Measurements from ENCODE around the gene MGAT5B. TPM values are rescaled to one million over a fixed set of nuclear protein-coding genes. Genes with fewer than 3 reads are reported as not detected.
"Not testable (repeated sequence)": the region's sequence is repeated elsewhere in the genome, so short reads cannot be mapped to it uniquely, and the experiment has no call there.

Gene MGAT5B
- total and polyA plus RNA-seq, 2 experiments from 2014 or later, result 1.6 to 10.0 TPM

DNA sequence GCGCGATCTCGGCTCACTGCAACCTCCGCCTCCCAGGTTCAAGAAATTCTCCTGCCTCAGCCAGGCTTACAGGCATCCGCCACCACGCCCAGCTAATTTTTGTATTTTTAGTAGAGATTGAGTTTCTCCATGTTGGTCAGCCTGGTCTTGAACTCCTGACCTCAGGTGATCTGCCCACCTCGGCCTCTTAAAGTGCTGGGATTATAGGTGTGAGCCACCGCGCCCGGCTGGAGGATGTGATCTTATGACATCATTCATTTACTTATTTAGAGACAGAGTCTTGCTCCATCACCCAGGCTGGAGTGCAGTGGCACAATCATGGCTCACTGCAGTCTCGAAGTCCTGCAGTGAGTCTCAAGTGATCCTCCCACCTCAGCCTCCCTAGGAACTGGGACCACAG is 19.0 kb upstream of the MGAT5B start:
- peaks cover 12% of the 10 kb centered on the region for H3K4me1 Mint-ChIP-seq
- H3K27me3 ChIP-seq (ENCODE audit: insufficient read depth); H3K9me2 ChIP-seq (ENCODE audit: insufficient read depth); H4K20me1 ChIP-seq (replicated peaks; ENCODE audit: insufficient read depth); H3K27me3 Mint-ChIP-seq (ENCODE audit: insufficient read depth, low read depth, poor library complexity); H2AFZ ChIP-seq; H3K4me3 ChIP-seq; H3K27ac ChIP-seq (ENCODE audit: low read depth); DNase-seq (ENCODE audit: low spot score); H3K4me2 ChIP-seq; H3K36me3 ChIP-seq (ENCODE audit: insufficient read depth); ATAC-seq; H3K4me3 Mint-ChIP-seq; H3K79me2 ChIP-seq (replicated peaks; ENCODE audit: insufficient read depth); H3F3A ChIP-seq (replicated peaks; ENCODE audit: low read depth); H3K4me1 ChIP-seq (ENCODE audit: insufficient read depth); H3K27ac Mint-ChIP-seq; H3K9me3 Mint-ChIP-seq; H3K36me3 Mint-ChIP-seq (ENCODE audit: low read depth): not testable (repeated sequence)

DNA sequence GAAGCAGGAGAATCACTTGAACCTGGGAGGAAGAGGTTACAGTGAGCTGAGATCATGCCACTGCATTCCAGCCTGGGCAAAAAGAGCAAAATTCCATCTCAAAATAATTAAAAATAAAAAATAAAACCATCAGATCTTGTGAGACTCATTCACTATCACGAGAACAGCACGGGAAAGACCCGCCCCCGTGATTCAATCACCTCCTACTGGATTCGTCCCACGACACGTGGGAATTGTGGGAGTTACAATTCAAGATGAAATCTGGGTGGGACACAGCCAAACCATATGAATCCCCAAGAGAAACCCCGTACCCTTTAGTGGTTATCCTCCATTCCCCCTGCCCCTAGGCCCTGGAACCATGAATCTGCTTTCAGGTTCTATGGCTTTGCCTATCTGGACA is 15.4 kb upstream of the MGAT5B start:
- Histone ChIP-seq H2AFZ (no peak overlapping the region), H3K27me3 (ENCODE audit: insufficient read depth) (no peaks in the 10 kb centered on the region), H3K4me1 (ENCODE audit: insufficient read depth) (peaks cover 5% of the 10 kb centered on the region; the same call in 1 of the 2 replicates), H3K36me3 (ENCODE audit: insufficient read depth) (no peaks in the 10 kb centered on the region), H4K20me1 (replicated peaks; ENCODE audit: insufficient read depth) (no peaks in the 10 kb centered on the region), H3F3A (replicated peaks; ENCODE audit: low read depth) (no peaks in the 10 kb centered on the region), H3K27ac (ENCODE audit: low read depth) (no peak overlapping the region), H3K9me2 (ENCODE audit: insufficient read depth) (no peaks in the 10 kb centered on the region), H3K4me2 (no peak overlapping the region), H3K4me3 (no peak overlapping the region), H3K79me2 (replicated peaks; ENCODE audit: insufficient read depth) (no peaks in the 10 kb centered on the region)
- Mint-ChIP-seq H3K36me3 (ENCODE audit: low read depth) (no peaks in the 10 kb centered on the region), H3K27ac (no peak overlapping the region), H3K27me3 (ENCODE audit: insufficient read depth, low read depth, poor library complexity) (peaks cover 9% of the 10 kb centered on the region), H3K4me1 (peaks cover 4% of the 10 kb centered on the region; the same call in 1 of the 3 replicates), H3K4me3 (no peak overlapping the region), H3K9me3 (no peaks in the 10 kb centered on the region)
- DNase-seq (ENCODE audit: low spot score), result no peak
- ATAC-seq, result no peak
- TF ChIP-seq CREB1 (CRISPR knock-in tag; IDR thresholded peaks at IDR 0.05; ENCODE audit: low read depth) (no peak), ZNF331 (CRISPR knock-in tag; IDR thresholded peaks at IDR 0.05; ENCODE audit: low read depth) (no peak), NANOG (IDR thresholded peaks at IDR 0.05; ENCODE audit: borderline replicate concordance) (no peak), EZH2 (IDR thresholded peaks at IDR 0.05; ENCODE audit: low read depth, unreplicated experiment) (no peak), ZNF114 (CRISPR knock-in tag; IDR thresholded peaks at IDR 0.05) (no peak), POLR2AphosphoS5 (IDR thresholded peaks at IDR 0.05; ENCODE audit: low read depth) (no peak), STAT1 (IDR thresholded peaks at IDR 0.05; ENCODE audit: unreplicated experiment) (no peak), JUNB (IDR thresholded peaks at IDR 0.05; ENCODE audit: unreplicated experiment) (no peak)
- TF ChIP-seq, protein P1, sequence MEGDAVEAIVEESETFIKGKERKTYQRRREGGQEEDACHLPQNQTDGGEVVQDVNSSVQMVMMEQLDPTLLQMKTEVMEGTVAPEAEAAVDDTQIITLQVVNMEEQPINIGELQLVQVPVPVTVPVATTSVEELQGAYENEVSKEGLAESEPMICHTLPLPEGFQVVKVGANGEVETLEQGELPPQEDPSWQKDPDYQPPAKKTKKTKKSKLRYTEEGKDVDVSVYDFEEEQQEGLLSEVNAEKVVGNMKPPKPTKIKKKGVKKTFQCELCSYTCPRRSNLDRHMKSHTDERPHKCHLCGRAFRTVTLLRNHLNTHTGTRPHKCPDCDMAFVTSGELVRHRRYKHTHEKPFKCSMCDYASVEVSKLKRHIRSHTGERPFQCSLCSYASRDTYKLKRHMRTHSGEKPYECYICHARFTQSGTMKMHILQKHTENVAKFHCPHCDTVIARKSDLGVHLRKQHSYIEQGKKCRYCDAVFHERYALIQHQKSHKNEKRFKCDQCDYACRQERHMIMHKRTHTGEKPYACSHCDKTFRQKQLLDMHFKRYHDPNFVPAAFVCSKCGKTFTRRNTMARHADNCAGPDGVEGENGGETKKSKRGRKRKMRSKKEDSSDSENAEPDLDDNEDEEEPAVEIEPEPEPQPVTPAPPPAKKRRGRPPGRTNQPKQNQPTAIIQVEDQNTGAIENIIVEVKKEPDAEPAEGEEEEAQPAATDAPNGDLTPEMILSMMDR (conservative IDR thresholded peaks at IDR 0.05; ENCODE audit: low read depth in 2 of 2), result no peak
- TF ChIP-seq, protein P2, sequence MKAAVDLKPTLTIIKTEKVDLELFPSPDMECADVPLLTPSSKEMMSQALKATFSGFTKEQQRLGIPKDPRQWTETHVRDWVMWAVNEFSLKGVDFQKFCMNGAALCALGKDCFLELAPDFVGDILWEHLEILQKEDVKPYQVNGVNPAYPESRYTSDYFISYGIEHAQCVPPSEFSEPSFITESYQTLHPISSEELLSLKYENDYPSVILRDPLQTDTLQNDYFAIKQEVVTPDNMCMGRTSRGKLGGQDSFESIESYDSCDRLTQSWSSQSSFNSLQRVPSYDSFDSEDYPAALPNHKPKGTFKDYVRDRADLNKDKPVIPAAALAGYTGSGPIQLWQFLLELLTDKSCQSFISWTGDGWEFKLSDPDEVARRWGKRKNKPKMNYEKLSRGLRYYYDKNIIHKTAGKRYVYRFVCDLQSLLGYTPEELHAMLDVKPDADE (IDR thresholded peaks at IDR 0.05), result no peak
- TF ChIP-seq, protein P3, sequence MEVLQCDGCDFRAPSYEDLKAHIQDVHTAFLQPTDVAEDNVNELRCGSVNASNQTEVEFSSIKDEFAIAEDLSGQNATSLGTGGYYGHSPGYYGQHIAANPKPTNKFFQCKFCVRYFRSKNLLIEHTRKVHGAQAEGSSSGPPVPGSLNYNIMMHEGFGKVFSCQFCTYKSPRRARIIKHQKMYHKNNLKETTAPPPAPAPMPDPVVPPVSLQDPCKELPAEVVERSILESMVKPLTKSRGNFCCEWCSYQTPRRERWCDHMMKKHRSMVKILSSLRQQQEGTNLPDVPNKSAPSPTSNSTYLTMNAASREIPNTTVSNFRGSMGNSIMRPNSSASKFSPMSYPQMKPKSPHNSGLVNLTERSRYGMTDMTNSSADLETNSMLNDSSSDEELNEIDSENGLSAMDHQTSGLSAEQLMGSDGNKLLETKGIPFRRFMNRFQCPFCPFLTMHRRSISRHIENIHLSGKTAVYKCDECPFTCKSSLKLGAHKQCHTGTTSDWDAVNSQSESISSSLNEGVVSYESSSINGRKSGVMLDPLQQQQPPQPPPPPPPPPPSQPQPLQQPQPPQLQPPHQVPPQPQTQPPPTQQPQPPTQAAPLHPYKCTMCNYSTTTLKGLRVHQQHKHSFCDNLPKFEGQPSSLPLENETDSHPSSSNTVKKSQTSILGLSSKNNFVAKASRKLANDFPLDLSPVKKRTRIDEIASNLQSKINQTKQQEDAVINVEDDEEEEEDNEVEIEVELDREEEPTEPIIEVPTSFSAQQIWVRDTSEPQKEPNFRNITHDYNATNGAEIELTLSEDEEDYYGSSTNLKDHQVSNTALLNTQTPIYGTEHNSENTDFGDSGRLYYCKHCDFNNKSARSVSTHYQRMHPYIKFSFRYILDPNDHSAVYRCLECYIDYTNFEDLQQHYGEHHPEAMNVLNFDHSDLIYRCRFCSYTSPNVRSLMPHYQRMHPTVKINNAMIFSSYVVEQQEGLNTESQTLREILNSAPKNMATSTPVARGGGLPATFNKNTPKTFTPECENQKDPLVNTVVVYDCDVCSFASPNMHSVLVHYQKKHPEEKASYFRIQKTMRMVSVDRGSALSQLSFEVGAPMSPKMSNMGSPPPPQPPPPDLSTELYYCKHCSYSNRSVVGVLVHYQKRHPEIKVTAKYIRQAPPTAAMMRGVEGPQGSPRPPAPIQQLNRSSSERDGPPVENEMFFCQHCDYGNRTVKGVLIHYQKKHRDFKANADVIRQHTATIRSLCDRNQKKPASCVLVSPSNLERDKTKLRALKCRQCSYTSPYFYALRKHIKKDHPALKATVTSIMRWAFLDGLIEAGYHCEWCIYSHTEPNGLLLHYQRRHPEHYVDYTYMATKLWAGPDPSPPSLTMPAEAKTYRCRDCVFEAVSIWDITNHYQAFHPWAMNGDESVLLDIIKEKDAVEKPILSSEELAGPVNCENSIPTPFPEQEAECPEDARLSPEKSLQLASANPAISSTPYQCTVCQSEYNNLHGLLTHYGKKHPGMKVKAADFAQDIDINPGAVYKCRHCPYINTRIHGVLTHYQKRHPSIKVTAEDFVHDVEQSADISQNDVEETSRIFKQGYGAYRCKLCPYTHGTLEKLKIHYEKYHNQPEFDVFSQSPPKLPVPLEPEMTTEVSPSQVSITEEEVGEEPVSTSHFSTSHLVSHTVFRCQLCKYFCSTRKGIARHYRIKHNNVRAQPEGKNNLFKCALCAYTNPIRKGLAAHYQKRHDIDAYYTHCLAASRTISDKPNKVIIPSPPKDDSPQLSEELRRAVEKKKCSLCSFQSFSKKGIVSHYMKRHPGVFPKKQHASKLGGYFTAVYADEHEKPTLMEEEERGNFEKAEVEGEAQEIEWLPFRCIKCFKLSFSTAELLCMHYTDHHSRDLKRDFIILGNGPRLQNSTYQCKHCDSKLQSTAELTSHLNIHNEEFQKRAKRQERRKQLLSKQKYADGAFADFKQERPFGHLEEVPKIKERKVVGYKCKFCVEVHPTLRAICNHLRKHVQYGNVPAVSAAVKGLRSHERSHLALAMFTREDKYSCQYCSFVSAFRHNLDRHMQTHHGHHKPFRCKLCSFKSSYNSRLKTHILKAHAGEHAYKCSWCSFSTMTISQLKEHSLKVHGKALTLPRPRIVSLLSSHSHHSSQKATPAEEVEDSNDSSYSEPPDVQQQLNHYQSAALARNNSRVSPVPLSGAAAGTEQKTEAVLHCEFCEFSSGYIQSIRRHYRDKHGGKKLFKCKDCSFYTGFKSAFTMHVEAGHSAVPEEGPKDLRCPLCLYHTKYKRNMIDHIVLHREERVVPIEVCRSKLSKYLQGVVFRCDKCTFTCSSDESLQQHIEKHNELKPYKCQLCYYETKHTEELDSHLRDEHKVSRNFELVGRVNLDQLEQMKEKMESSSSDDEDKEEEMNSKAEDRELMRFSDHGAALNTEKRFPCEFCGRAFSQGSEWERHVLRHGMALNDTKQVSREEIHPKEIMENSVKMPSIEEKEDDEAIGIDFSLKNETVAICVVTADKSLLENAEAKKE (CRISPR knock-in tag; IDR thresholded peaks at IDR 0.05), result no peak
